ENCODE data around the gene TASOR2. TPM values are rescaled to one million over a fixed set of nuclear protein-coding genes. Genes with fewer than 3 reads are reported as not detected.

Gene TASOR2
- total RNA-seq, 1 experiment from 2014 or later: 57.7 TPM

GRCh38 chr10:5650664-5651387, 33.8 kb upstream of the TASOR2 start:
- H3K9me2 ChIP-seq (replicated peaks; ENCODE audit: insufficient read depth, low read length): no peaks in the 10 kb centered on the region
- DNase-seq: no peak
- H3K27ac ChIP-seq (ENCODE audit: low read length): no peak overlapping the region

GRCh38 chr10:5651388-5651764, 33.3 kb upstream of the TASOR2 start:
- Histone ChIP-seq H3K27ac (ENCODE audit: low read length) (no peak overlapping the region), H3K4me2 (ENCODE audit: low read depth, low read length, poor library complexity, severe bottlenecking) (no peak overlapping the region), H2AFZ (ENCODE audit: low read length) (no peak overlapping the region), H3K79me2 (ENCODE audit: low read length) (no peaks in the 10 kb centered on the region), H3K9me2 (replicated peaks; ENCODE audit: insufficient read depth, low read length) (no peaks in the 10 kb centered on the region), H3K4me3 (ENCODE audit: low read length) (no peak overlapping the region), H3K9ac (ENCODE audit: low read length) (no peak overlapping the region), H3K9me3 (ENCODE audit: low read length) (no peaks in the 10 kb centered on the region), H3K4me1 (ENCODE audit: low read length) (no peaks in the 10 kb centered on the region), H3K27me3 (ENCODE audit: low read length) (no peaks in the 10 kb centered on the region), H3K36me3 (ENCODE audit: insufficient read depth, low read length) (no peaks in the 10 kb centered on the region), H4K20me1 (ENCODE audit: insufficient read depth, low read depth, low read length) (no peaks in the 10 kb centered on the region)
- DNase-seq: no peak

More at GRCh38 chr10:5650664-5651387, 33.8 kb upstream of the TASOR2 start:
- no peaks in the 10 kb centered on the region for H4K20me1 ChIP-seq (ENCODE audit: insufficient read depth, low read depth, low read length)
- H3K9me3 ChIP-seq (ENCODE audit: low read length): no peaks in the 10 kb centered on the region
- no peak overlapping the region for H2AFZ ChIP-seq (ENCODE audit: low read length)
- H3K4me2 ChIP-seq (ENCODE audit: low read depth, low read length, poor library complexity, severe bottlenecking): no peak overlapping the region
- H3K79me2 ChIP-seq (ENCODE audit: low read length): no peaks in the 10 kb centered on the region
- H3K4me3 ChIP-seq (ENCODE audit: low read length): no peak overlapping the region
- H3K9ac ChIP-seq (ENCODE audit: low read length): no peak overlapping the region
- H3K27me3 ChIP-seq (ENCODE audit: low read length): no peaks in the 10 kb centered on the region
- H3K36me3 ChIP-seq (ENCODE audit: insufficient read depth, low read length): no peaks in the 10 kb centered on the region
- peaks cover 4% of the 10 kb centered on the region; the same call in 1 of the 2 replicates for H3K4me1 ChIP-seq (ENCODE audit: low read length)

- H3K36me3 ChIP-seq (ENCODE audit: insufficient read depth, low read length): no peaks in the 10 kb centered on the region
- H3K9ac ChIP-seq (ENCODE audit: low read length): no peak overlapping the region
- no peaks in the 10 kb centered on the region for H3K79me2 ChIP-seq (ENCODE audit: low read length)
- no peak for DNase-seq
- H3K9me3 ChIP-seq (ENCODE audit: low read length): no peaks in the 10 kb centered on the region
- no peaks in the 10 kb centered on the region for H3K27me3 ChIP-seq (ENCODE audit: low read length)
- H3K9me2 ChIP-seq (replicated peaks; ENCODE audit: insufficient read depth, low read length): no peaks in the 10 kb centered on the region
- H4K20me1 ChIP-seq (ENCODE audit: insufficient read depth, low read depth, low read length): no peaks in the 10 kb centered on the region
- H3K4me1 ChIP-seq (ENCODE audit: low read length): peaks cover 13% of the 10 kb centered on the region
- no peak overlapping the region for H3K4me3 ChIP-seq (ENCODE audit: low read length)
- no peak overlapping the region for H3K27ac ChIP-seq (ENCODE audit: low read length)
- no peak overlapping the region for H2AFZ ChIP-seq (ENCODE audit: low read length)
- H3K4me2 ChIP-seq (ENCODE audit: low read depth, low read length, poor library complexity, severe bottlenecking): no peak overlapping the region
Measured at GRCh38 chr10:5652746-5653145, 31.9 kb upstream of the TASOR2 start.

GRCh38 chr10:5654218-5654755, 30.4 kb upstream of the TASOR2 start:
- Histone ChIP-seq H3K9ac (ENCODE audit: low read length) (no peak overlapping the region), H3K79me2 (ENCODE audit: low read length) (no peaks in the 10 kb centered on the region), H3K27me3 (ENCODE audit: low read length) (no peaks in the 10 kb centered on the region), H2AFZ (ENCODE audit: low read length) (no peak overlapping the region), H4K20me1 (ENCODE audit: insufficient read depth, low read depth, low read length) (0 out of 2 replicates have a peak, but pooled peaks cover under 1% of the 10 kb centered on the region), H3K4me2 (ENCODE audit: low read depth, low read length, poor library complexity, severe bottlenecking) (no peak overlapping the region), H3K4me1 (ENCODE audit: low read length) (peaks cover 18% of the 10 kb centered on the region), H3K9me2 (replicated peaks; ENCODE audit: insufficient read depth, low read length) (no peaks in the 10 kb centered on the region), H3K4me3 (ENCODE audit: low read length) (no peak overlapping the region), H3K36me3 (ENCODE audit: insufficient read depth, low read length) (no peaks in the 10 kb centered on the region), H3K9me3 (ENCODE audit: low read length) (no peaks in the 10 kb centered on the region), H3K27ac (ENCODE audit: low read length) (no peak overlapping the region)
- DNase-seq: no peak

GRCh38 chr10:5655121-5655520, 29.5 kb upstream of the TASOR2 start:
- DNase-seq: no peak
- no peaks in the 10 kb centered on the region for H3K79me2 ChIP-seq (ENCODE audit: low read length)
- H3K27ac ChIP-seq (ENCODE audit: low read length): no peak overlapping the region
- H3K27me3 ChIP-seq (ENCODE audit: low read length): no peaks in the 10 kb centered on the region
- H3K9ac ChIP-seq (ENCODE audit: low read length): no peak overlapping the region
- no peaks in the 10 kb centered on the region for H3K9me2 ChIP-seq (replicated peaks; ENCODE audit: insufficient read depth, low read length)
- H3K4me1 ChIP-seq (ENCODE audit: low read length): peaks cover 26% of the 10 kb centered on the region
- H3K4me3 ChIP-seq (ENCODE audit: low read length): no peak overlapping the region
- H4K20me1 ChIP-seq (ENCODE audit: insufficient read depth, low read depth, low read length): peaks cover 7% of the 10 kb centered on the region; the same call in 1 of the 2 replicates
- no peaks in the 10 kb centered on the region for H3K9me3 ChIP-seq (ENCODE audit: low read length)
- H3K36me3 ChIP-seq (ENCODE audit: insufficient read depth, low read length): no peaks in the 10 kb centered on the region
- H2AFZ ChIP-seq (ENCODE audit: low read length): no peak overlapping the region
- H3K4me2 ChIP-seq (ENCODE audit: low read depth, low read length, poor library complexity, severe bottlenecking): no peak overlapping the region

- H3K9me2 ChIP-seq (replicated peaks; ENCODE audit: insufficient read depth, low read length): no peaks in the 10 kb centered on the region
- no peaks in the 10 kb centered on the region for H3K79me2 ChIP-seq (ENCODE audit: low read length)
- no peak overlapping the region for H3K9ac ChIP-seq (ENCODE audit: low read length)
- H3K9me3 ChIP-seq (ENCODE audit: low read length): no peaks in the 10 kb centered on the region
- H4K20me1 ChIP-seq (ENCODE audit: insufficient read depth, low read depth, low read length): peaks cover 10% of the 10 kb centered on the region; the same call in 1 of the 2 replicates
- H3K4me2 ChIP-seq (ENCODE audit: low read depth, low read length, poor library complexity, severe bottlenecking): peak overlapping the region; percentile 33
- no peak overlapping the region for H2AFZ ChIP-seq (ENCODE audit: low read length)
- no peaks in the 10 kb centered on the region for H3K36me3 ChIP-seq (ENCODE audit: insufficient read depth, low read length)
- peaks cover 27% of the 10 kb centered on the region for H3K4me1 ChIP-seq (ENCODE audit: low read length)
- H3K4me3 ChIP-seq (ENCODE audit: low read length): no peak overlapping the region
- H3K27me3 ChIP-seq (ENCODE audit: low read length): no peaks in the 10 kb centered on the region
- DNase-seq: no peak
- no peak overlapping the region for H3K27ac ChIP-seq (ENCODE audit: low read length)
Measured at GRCh38 chr10:5656737-5657579, 27.7 kb upstream of the TASOR2 start.

GRCh38 chr10:5658871-5659618, 25.6 kb upstream of the TASOR2 start:
- H3K36me3 ChIP-seq (ENCODE audit: insufficient read depth, low read length): no peaks in the 10 kb centered on the region
- H3K79me2 ChIP-seq (ENCODE audit: low read length): no peaks in the 10 kb centered on the region
- no peaks in the 10 kb centered on the region for H3K9me3 ChIP-seq (ENCODE audit: low read length)
- H3K4me3 ChIP-seq (ENCODE audit: low read length): no peak overlapping the region
- no peak overlapping the region for H3K4me2 ChIP-seq (ENCODE audit: low read depth, low read length, poor library complexity, severe bottlenecking)
- H3K27me3 ChIP-seq (ENCODE audit: low read length): no peaks in the 10 kb centered on the region
- H4K20me1 ChIP-seq (ENCODE audit: insufficient read depth, low read depth, low read length): peaks cover 23% of the 10 kb centered on the region
- no peaks in the 10 kb centered on the region for H3K9me2 ChIP-seq (replicated peaks; ENCODE audit: insufficient read depth, low read length)
- H3K27ac ChIP-seq (ENCODE audit: low read length): no peak overlapping the region
- no peak for DNase-seq
- H2AFZ ChIP-seq (ENCODE audit: low read length): no peak overlapping the region
- H3K9ac ChIP-seq (ENCODE audit: low read length): no peak overlapping the region
- H3K4me1 ChIP-seq (ENCODE audit: low read length): peaks cover 43% of the 10 kb centered on the region
